DMS 273 (cell line): ENCODE measurements around the gene SYCP2.
A peak's percentile ranks its signal among the peaks of the same experiment; 100 is the strongest.

ENCODE experiments used
- DNase-seq: peaks from one replicate; lab custom pipeline; 2025; ENCODE audit not compliant: unreplicated experiment; lab: John Stamatoyannopoulos, UW

The SYCP2 gene

GRCh38 chr20:59845472-59845871 is 88.0 kb downstream of the SYCP2 start:
- DNase-seq: no peak

- DNase-seq: no peak
These were observed 94.0 kb downstream of the SYCP2 start for GRCh38 chr20:59839400-59839799.

- no peak for DNase-seq
These were observed 95.6 kb downstream of the SYCP2 start for GRCh38 chr20:59837623-59838394.

GRCh38 chr20:59836767-59837166 is 96.7 kb downstream of the SYCP2 start:
- DNase-seq: no peak

- DNase-seq: peak; percentile 29
These were observed 97.7 kb downstream of the SYCP2 start for GRCh38 chr20:59835448-59836395.

GRCh38 chr20:59835057-59835447 is 98.4 kb downstream of the SYCP2 start:
- DNase-seq: no peak

- DNase-seq: no peak
These were observed 100.8 kb downstream of the SYCP2 start for GRCh38 chr20:59832406-59833363.

GRCh38 chr20:59831916-59832270 is 101.5 kb downstream of the SYCP2 start:
- DNase-seq: no peak

- DNase-seq: no peak
These were observed 102.2 kb downstream of the SYCP2 start for GRCh38 chr20:59831024-59831915.

- DNase-seq: no peak
These were observed 102.8 kb downstream of the SYCP2 start for GRCh38 chr20:59830665-59831023.

- DNase-seq: no peak
These were observed 103.4 kb downstream of the SYCP2 start for GRCh38 chr20:59829786-59830664.

GRCh38 chr20:59829054-59829785 is 104.2 kb downstream of the SYCP2 start:
- peak; percentile 29 for DNase-seq

GRCh38 chr20:59828125-59829053 is 105.0 kb downstream of the SYCP2 start:
- DNase-seq: no peak

- DNase-seq: no peak
These were observed 106.0 kb downstream of the SYCP2 start for GRCh38 chr20:59827138-59828056.

- no peak for DNase-seq
These were observed 107.3 kb downstream of the SYCP2 start for GRCh38 chr20:59825944-59826759.

- DNase-seq: no peak
These were observed 107.9 kb downstream of the SYCP2 start for GRCh38 chr20:59825563-59825920.
